ENCODE data around the gene DLG5.

Gene DLG5

GRCh38 chr10:77970869-77971803 is 44.6 kb upstream of the DLG5 start:
- TF ChIP-seq CTCF (IDR thresholded peaks at IDR 0.05) = no peak

- no peak for TF ChIP-seq CTCF (IDR thresholded peaks at IDR 0.05)
Measured at GRCh38 chr10:77969114-77969513, 42.6 kb upstream of the DLG5 start.

GRCh38 chr10:77967611-77968022 is 41.1 kb upstream of the DLG5 start:
- TF ChIP-seq CTCF (IDR thresholded peaks at IDR 0.05) = no peak

GRCh38 chr10:77965294-77965693 is 38.7 kb upstream of the DLG5 start:
- TF ChIP-seq CTCF (IDR thresholded peaks at IDR 0.05) = no peak

- TF ChIP-seq CTCF (IDR thresholded peaks at IDR 0.05) = no peak
Measured at GRCh38 chr10:77964811-77965210, 38.3 kb upstream of the DLG5 start.

- no peak for TF ChIP-seq CTCF (IDR thresholded peaks at IDR 0.05)
Measured at GRCh38 chr10:77963901-77964300, 37.3 kb upstream of the DLG5 start.

GRCh38 chr10:77962350-77963146 is 36.0 kb upstream of the DLG5 start:
- TF ChIP-seq CTCF (IDR thresholded peaks at IDR 0.05) = no peak
